22Rv1 (cell line): Measurements from ENCODE around the gene CDC42.

Experiments
- H3K27ac ChIP-seq: fragments of 450-650 bp; 2 replicates; pipeline ENCODE4 v1.5.1; 2017
- ZFX ChIP-seq: fragments of 450-650 bp; IDR thresholded peaks from 2 replicates; pipeline ENCODE4 v1.6.1; 2017; ENCODE audit warnings: antibody characterized with exemption, borderline replicate concordance
- TF ChIP-seq, protein P1 (sequence below): fragments of 450-650 bp; IDR thresholded peaks from 2 replicates; pipeline ENCODE4 v1.5.1; 2017; ENCODE audit warnings: mild to moderate bottlenecking

Gene CDC42

GRCh38 chr1:22124592-22125229, 72.2 kb downstream of the CDC42 start:
- H3K27ac ChIP-seq = no peak overlapping the region
- TF ChIP-seq, protein P1, sequence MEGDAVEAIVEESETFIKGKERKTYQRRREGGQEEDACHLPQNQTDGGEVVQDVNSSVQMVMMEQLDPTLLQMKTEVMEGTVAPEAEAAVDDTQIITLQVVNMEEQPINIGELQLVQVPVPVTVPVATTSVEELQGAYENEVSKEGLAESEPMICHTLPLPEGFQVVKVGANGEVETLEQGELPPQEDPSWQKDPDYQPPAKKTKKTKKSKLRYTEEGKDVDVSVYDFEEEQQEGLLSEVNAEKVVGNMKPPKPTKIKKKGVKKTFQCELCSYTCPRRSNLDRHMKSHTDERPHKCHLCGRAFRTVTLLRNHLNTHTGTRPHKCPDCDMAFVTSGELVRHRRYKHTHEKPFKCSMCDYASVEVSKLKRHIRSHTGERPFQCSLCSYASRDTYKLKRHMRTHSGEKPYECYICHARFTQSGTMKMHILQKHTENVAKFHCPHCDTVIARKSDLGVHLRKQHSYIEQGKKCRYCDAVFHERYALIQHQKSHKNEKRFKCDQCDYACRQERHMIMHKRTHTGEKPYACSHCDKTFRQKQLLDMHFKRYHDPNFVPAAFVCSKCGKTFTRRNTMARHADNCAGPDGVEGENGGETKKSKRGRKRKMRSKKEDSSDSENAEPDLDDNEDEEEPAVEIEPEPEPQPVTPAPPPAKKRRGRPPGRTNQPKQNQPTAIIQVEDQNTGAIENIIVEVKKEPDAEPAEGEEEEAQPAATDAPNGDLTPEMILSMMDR = no peak
- no peak for TF ChIP-seq ZFX

DNA sequence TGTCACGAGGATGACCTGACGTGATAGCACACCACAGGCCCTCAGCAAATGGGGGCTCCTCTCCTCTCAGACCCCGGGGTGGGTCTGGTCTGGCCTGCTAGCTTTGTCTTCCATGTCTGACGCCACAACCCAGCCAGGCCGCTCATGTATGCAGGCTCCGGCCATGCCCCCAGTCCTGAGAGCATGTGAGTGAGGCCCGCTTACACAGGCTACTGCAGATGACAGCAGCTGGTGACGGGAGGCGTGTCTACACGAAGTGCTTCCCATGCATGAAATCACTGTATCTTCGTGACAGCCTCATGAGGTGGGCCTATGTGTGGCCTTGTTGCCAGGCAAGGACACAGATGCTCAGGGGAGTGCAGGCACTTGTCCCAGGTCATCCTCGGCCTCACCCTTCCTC, 74.0 kb downstream of the CDC42 start:
- no peak overlapping the region for H3K27ac ChIP-seq
- TF ChIP-seq, protein P1 = no peak
- no peak for TF ChIP-seq ZFX

GRCh38 chr1:22127248-22127647, 74.7 kb downstream of the CDC42 start:
- TF ChIP-seq, protein P1 = no peak
- TF ChIP-seq ZFX = no peak
- no peak overlapping the region for H3K27ac ChIP-seq

DNA sequence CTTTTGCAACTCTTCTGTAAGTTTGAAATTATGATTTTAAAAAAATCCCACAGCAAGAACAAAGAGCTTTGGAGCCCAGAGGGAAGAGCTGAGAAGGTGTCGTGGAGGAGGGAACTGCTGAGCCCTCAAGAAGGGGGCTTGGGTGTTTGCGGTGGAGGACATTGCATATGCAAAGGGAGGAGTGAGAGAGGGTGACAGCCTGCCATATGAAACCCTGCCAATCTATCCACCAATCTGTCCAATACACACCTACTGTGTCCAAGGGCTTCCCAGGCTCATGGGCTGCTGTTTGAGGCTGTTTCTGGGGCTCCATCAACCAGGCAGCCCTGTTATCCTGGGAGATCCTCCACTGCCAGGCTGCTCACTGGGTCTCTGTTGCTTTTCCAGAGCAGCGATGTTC, 75.2 kb downstream of the CDC42 start:
- TF ChIP-seq, protein P1 = no peak
- no peak for TF ChIP-seq ZFX
- no peak overlapping the region for H3K27ac ChIP-seq

DNA sequence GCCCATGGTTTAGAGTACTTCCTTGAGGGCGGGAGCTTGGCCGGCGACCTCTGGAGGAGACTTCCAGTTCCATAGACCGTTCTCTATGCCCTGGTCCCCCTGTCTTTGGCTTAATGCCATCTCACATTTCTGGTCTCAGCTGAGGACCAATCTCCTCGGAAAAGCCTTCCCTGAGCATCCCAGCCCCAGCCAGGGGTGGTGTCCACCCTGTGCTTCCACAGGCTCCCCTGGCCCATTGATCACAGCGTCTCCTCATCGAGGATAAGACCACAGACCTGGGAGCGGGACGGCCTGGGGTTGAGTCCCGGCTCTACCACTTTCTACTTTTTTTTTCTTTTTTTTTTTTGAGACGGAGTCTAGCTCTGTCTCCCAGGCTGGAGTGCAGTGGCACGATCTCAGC, 75.9 kb downstream of the CDC42 start:
- no peak overlapping the region for H3K27ac ChIP-seq
- TF ChIP-seq ZFX = no peak
- TF ChIP-seq, protein P1 = no peak

DNA sequence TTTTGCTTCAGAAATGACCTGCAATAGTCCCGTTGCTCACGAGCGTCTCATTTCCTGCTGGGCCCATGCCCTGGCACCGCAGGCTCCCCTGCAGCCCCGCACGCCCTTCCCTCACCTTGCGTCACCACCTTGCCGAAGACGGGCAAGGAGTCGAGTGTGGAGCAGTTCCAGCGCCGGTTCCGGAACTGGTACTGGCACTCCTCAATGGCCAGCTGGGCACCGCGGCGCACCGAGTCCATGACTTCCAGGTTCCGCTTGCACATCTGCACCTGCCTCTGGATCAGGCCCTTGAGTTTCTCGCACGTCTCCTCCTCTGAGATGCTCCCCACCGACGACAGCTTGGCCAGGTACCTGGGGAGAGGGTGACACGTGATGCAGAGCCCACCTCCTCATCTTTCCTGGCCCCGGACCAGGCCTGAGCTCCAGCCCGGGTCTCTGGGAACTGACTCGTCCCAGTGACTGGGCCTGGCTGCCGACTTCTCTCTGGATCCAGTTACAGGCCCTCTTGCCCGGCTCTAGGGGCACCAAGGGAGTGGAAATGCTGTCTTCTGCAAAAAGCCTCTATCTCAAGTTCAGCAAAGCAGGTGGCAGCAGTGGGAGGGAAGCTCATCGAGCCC, 77.1 kb downstream of the CDC42 start:
- TF ChIP-seq, protein P1 = no peak
- no peak for TF ChIP-seq ZFX
- no peak overlapping the region for H3K27ac ChIP-seq

- no peak for TF ChIP-seq ZFX
- TF ChIP-seq, protein P1 = no peak
Observed at GRCh38 chr1:22131062-22131461, 78.6 kb downstream of the CDC42 start.

More at GRCh38 chr1:22131062-22131461, 78.6 kb downstream of the CDC42 start:
- no peak overlapping the region for H3K27ac ChIP-seq
